ENCODE data around the gene USP24.

DNA sequence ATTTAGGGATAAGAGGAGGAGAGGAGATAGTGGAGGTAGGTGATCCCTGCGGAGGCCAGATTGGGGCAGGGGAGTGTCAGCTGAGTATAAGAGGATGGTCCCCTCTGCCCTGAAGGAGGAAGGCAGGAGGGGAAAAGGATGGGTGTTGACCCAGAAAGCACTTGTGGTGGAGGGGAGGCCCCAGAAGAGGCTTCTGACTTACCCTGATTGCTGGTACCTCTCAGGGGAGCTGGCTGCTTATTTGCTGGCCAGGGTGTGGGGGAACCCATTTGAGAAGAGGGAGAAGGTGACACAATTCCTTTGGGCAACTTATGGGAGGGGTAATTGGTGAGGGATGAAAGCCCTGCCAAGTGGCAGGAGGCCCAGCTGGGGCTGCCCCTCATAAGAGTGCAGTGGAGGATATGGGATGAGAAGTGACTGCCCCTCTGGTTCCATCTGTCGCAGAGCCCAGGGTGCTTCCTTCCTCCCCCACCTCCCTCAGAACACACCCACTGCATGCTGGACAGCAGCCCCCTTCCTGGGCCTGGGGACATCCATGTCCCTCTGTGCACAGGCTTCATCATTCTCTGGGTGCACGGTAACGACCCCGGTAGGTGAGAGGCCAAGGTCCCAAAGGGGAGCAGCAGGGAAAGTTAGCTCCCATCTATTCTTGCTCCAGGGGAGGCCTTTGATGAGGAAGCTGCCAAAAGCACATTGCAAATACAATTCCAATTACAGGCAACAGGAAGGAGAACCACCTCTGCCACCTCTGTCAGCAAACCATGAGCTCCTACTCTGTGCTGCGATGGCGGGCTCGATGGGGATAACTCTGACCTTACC lies 177.2 kb downstream of the USP24 start:
- TF ChIP-seq, protein P1, sequence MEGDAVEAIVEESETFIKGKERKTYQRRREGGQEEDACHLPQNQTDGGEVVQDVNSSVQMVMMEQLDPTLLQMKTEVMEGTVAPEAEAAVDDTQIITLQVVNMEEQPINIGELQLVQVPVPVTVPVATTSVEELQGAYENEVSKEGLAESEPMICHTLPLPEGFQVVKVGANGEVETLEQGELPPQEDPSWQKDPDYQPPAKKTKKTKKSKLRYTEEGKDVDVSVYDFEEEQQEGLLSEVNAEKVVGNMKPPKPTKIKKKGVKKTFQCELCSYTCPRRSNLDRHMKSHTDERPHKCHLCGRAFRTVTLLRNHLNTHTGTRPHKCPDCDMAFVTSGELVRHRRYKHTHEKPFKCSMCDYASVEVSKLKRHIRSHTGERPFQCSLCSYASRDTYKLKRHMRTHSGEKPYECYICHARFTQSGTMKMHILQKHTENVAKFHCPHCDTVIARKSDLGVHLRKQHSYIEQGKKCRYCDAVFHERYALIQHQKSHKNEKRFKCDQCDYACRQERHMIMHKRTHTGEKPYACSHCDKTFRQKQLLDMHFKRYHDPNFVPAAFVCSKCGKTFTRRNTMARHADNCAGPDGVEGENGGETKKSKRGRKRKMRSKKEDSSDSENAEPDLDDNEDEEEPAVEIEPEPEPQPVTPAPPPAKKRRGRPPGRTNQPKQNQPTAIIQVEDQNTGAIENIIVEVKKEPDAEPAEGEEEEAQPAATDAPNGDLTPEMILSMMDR (IDR thresholded peaks at IDR 0.05) = no peak
- TF ChIP-seq POLR2A (IDR thresholded peaks at IDR 0.05) = no peak
